ENCODE data around the gene UIMC1.
A peak's percentile ranks its signal among the peaks of the same experiment; 100 is the strongest.
"Not testable (repeated sequence)": the region's sequence is repeated elsewhere in the genome, so short reads cannot be mapped to it uniquely, and the experiment has no call there.

Gene UIMC1

DNA sequence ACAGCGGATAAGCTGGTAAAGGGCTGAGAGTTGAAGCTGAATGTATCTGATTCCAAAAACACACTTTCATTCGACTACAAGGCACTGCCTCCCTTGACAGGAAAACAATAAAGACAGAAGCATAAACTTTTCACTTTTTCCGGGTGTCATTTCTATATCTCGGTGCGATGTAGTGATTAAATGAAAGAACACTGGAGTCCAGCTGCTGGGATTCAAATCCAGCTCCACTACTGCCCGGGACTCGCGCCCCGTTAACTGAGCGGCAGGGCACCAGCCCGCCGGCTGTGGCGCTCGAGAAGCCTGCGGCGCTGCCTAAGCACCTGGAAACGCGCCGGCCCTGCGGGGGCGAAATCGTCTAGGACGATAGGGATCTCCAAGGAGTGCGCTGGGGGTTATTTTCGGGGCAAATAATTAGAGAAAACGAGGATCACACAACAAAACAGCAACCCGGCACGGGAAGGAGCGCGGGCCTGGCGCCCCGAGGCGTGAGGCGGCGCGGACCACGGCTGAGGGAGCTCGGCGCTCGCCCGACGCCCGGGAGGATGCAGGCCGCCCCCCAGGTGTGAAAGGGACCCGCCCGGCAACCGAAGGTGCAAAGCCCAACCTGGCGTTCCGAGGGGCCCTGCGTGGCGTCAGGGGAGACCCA, 837 bp downstream of the UIMC1 start:
- DNase-seq: peak; percentile 60

DNA sequence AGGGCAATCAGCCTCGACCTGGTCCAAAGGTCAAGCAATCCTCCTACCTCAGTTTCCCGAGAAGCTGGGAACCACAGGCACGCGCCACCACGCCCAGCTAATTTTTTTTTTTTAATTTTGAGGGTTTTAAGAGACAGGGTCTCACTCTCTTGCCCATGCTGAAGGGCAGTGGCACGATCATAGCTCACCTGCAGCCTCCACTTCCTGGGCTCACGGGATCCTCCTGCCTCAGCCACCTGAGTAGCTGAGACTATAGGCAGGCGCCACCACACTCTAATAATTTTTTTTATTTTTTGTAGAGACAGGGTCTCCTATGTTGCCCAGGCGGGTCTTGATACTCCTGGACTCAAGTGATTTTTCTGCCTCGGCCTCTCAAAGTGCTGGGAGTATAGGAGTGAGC, 1.6 kb downstream of the UIMC1 start:
- no peak for DNase-seq

DNA sequence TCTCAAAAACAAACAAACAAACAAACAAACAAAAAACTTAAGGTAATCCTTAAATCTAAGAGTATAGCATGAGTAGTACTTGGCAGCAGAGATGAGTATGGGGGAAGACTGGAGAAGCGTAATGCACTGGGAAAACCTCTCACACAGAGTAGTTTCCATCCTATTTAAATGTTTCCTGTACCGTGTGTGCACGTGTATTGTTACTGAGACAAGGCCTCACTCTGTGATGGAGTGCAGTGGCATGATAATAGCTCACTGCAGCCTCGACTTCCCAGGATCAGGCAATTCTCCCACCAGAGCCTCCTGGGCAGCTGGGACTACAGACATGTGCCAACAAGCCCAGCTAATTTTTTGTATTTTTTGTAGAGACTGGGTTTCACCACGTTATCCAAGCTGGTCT, 2.9 kb downstream of the UIMC1 start:
- no peak for DNase-seq

DNA sequence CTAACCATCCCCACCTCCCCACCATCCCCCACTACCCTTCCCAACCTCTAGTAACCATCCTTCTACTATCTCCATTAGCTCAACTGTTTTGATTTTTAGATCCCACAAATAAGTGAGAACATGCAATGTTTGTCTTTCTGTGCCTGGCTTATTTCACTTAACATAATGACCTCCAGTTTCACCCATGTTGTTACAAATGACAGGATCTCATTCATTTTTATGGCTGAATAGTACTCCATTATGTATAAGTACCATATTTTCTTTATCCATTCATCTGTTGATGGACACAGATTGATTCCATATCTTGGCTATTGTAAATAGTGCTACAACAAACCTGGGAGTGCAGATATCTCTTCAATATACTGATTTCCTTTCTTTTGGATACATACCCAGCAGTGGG, 7.1 kb downstream of the UIMC1 start:
- not testable (repeated sequence) for DNase-seq

DNA sequence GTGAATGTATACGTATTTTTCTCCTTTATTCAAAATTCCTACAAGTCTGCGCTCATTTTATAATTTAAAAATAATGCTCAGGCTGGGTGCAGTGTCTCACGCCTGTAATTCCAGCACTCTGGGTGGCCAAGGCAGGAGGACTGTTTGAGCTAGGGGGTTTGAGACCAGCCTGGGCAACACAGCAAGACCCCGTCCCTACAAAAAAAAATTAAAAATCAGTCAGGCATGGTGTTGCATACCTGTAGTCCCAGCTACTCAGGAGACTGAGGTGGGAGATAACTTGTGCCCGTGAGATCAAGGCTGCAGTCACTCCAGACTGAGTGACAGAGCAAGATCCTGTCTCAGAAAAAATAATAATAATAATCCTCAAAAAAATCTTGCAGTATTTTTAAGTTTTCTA, 7.8 kb downstream of the UIMC1 start:
- no peak for DNase-seq

DNA sequence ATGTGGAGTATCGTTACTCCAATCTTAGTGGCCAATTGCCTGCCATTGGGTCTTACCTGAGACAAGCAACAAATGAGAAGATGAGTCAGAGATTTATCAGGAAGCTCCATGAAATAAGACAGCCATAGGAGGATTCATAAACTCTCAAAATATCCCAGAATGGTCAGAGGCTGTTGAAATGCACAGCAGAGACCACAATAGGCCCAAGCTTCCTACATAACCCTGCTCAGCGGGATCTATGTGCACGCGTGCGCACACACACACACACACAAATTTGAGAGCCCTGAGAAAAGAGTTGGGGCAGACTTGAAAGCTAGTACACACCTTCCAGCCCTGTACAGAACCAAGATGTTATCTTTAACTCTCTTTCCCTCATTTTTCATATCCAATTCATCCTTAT, 9.8 kb downstream of the UIMC1 start:
- no peak for DNase-seq

DNA sequence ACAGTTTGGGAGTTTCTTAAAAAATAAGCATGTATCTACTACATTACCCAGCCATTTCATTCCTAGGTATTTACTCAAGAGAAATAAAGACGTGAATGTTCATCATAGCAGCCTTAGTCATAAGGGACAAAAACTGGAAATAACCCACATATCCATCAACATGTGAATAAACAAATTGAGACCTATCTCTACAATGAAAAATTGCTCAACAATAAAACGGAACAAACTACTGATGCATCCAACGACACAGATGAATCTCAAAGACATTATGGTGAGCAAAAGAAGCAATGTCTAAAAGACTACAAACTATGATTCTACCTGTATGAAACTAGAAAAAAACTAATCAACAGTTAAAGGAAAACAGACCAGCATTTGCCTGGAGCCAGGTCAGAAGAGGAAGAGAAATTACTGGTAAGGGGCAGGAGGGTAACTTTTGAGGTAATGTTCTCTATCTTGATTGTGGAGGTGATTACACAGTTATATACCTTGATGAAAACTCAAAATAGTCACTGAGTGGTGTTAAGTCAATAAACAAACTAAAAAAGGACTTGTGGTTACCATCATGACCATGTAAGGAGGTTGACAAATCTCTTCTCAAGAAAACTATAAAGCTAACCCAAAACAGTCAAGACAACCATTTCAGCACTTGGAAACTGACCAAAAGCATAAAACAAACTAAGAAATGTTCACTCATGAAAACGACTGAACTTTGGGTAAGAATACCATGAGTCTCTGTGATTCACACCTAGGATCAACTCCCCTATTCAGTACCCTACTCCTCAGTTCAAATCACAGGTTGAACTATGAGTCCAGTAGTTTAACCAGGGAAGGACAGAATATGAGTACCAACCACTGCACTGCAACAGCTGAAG, 10.4 kb downstream of the UIMC1 start:
- no peak for DNase-seq

DNA sequence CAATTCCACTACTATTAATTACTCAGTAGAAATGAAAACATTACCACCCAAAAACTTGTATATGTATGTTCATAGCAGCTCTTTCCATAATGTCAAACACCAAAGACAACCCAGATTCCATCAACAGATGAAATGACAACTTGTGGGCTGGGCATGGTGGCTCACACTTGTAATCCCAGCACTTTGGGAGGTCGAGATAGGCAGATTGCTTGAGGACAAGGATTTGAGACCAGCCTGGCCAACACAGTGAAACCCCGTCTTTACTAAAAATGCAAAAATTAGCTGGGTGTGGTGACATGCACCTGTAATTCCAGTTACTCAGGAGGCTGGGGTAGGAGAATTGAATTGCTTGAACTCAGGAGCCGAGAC, 11.5 kb downstream of the UIMC1 start:
- no peak for DNase-seq

DNA sequence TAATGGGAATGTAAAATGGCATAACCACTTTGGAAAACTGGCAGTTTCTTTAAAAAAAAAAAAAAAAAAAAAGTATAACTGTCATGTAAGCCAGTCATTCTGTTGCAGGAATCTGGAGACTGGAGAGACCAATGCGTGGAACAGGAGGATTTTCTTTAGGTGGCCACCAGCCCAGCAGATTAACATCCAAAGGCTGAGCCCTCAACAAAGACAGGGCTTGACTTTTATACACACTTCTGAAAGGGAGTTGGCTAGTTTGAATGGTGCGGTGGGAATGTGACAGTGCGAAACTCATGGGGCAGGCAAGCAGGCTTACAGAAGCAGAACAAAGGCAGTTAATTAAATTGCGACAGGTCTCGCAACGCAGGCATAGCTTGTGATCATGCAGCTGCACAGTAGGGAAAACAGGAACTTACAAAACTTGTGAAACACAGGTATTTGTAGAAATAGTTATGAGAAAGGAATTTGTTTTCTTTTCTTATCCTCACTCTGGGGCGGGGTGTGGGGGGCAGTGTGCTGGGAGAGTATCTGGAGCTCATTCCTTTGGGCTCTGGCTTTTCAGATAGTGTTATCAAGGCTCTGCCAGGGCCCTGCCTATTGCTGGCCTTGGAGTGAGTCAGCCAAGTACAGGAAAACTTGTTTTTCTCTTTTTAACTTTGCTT, 12.0 kb downstream of the UIMC1 start:
- no peak for DNase-seq

DNA sequence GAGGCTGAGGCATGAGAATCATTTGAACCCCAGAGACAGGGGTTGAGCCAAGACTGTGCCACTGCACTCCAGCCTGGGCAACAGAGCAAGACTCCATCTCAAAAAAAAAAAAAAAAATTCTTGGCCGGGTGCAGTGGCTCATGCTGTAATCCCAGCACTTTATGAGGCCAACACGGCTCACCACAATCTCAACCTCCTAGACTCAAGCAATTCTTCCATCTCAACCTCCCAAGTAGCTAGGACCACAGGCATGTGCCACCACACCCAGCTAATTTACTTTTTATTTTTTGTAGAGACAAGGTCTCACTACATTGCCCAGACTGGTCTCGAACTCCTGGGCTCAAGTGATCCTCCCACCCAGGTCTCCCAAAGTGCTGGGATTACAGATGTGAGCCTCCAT, 13.5 kb downstream of the UIMC1 start:
- not testable (repeated sequence) for DNase-seq

DNA sequence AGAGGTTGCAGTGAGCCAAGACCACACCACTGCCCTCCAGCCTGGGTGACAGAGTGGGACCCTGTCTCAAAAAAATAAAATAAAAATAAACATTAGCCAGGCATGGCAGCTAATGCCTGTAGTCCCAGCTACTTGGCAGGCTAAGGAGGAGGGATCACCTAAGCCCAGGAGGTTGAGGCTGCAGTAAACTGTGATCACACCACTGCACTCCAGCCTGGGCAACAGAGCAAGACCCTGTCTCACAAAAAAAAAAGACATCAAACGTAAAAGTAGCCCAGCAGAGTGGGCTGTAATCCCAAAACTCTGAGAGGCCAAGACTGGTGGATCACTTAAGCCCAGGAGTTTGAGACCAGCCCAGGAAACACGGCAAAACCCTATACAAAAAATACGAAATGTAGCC, 19.0 kb downstream of the UIMC1 start:
- no peak for DNase-seq

DNA sequence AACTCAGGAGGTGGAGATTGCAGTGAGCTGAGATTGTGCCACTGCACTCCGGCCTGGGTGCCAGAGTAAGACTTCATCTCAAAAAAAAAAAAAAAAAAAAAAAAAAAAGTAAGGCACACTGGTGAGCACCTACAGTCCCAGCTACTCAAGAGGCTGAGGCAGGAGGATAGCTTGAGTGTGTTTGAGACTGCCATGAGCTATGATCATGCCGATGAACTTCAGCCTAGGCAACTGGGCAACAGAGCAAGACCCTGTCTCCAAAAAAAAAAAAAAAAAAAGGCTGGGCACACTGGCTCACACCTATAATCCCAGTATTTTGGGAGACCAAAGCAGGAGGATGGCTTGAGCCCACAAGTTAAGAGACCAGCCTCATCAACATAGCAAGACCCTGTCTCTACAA, 20.3 kb downstream of the UIMC1 start:
- DNase-seq: no peak

DNA sequence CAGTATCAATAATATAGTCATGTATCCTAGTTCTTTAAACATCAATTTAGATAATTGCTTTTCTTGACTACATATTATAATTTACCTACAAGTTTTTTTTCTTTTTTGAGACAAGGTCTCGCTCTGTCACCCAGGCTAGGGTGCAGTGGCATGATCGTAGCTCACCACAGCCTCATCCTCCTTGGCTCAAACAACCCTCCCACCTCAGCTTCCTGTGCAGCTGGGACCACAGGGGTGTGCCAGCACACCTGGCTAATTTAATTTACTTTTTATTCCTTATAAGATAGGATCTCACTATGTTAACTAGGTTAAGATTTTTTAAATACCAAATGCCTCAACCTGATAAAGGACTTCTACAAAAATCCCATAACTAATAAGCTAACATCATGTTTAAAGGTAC, 21.1 kb downstream of the UIMC1 start:
- DNase-seq: peak; percentile 54

DNA sequence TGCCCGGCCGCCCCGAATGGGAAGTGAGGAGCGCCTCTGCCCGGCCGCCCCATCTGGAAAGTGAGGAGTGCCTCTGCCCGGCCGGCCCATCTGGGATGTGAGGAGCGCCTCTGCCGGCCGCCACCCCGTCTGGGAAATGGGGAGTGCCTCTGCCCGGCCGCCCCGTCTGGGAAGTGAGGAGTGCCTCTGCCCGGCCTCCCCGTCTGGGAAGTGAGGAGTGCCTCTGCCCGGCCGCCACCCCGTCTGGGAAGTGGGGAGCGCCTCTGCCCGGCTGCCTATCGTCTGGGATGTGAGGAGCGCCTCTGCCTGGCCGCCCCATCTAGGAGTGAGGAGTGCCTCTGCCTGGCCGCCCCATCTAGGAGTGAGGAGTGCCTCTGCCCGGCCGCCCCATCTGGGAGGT, 22.4 kb downstream of the UIMC1 start:
- not testable (repeated sequence) for DNase-seq

DNA sequence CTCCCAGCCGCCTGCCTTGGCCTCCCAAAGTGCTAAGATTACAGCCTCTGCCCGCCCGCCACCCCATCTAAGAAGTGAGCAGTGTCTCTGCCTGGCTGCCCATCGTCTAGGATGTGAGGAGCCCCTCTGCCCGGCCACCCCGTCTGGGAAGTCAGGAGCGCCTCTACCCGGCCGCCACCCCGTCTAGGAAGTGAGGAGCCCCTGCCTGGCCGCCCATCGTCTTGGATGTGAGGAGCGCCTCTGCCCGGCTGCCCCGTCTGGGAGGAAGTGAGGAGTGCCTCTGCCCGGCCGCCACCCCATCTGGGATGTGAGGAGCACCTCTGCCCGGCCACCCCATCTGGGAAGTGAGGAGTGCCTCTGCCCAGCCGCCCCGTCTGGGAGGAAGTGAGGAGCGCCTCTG, 23.0 kb downstream of the UIMC1 start:
- DNase-seq: not testable (repeated sequence)

DNA sequence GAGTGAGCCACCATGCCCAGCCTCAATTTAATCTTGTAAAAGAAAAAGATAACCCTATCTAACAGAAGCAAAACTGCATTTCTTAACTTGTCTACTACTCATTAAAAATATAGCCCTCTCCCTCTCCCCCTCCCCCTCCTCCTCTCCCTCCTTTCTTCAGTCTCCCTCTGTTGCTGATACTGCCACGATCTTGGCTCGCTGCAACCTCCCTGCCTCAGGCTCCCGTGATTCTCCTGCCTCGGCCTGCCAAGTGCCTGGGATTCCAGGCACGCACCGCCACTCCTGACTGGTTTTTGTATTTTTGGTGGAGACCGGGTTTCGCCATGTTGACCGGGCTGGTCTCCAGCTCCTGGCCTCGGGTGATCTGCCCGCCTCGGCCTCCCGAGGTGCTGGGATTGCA, 23.5 kb downstream of the UIMC1 start:
- not testable (repeated sequence) for DNase-seq

DNA sequence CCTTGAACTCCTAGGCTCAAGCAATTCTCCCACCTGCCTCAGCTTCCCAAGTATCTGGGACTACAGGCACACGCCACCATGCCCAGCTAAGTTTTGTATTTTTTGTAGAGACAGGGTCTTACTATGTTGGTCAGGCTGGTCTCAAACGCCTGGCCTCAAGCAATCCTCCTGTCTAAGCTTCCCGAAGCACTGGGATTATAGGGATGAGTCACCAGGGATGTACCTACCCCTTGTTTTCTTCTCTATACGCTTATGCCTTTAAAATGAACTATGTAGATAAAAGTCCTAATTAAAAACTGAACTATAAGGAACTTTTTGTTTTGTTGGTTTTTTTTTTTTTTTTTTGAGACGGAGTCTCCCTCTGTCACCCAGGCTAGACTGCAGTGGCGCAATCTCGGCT, 25.8 kb downstream of the UIMC1 start:
- no peak for DNase-seq

DNA sequence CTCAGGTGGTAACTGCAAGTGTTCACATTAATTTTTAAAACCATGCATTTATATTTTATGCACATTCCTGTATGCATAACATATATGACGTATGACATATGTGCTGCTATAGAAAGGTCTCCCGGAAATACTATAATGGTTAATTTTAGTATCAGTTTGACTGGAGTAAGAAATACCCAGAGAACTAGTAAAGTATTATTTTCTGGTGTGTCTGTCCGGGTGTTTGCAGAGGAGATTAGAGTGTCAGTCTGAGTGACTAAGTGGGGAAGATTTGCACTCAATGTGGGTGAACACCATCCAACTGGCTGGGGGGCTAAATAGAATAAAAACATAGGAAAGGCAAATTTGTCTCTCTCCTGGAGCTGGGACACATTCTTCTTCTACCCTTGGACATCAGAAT, 26.9 kb downstream of the UIMC1 start:
- DNase-seq: no peak

DNA sequence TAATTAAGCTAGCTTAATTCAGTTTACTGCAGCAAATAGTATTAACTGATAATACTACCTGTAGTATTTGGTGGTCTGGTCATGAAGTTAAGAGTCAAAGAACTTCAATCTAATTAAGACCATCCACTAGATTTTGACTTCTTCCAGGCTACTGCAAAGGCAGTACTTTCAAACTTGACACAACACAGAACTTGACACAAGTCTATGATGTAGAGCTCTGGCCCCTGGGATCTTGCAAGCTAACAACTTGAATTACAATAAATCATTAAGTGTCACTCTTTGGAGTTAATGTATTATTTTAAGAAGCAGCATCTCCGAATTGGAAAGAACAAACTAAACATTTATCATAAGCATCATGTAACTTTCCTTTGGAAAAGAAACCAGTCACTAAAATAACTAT, 40.9 kb downstream of the UIMC1 start:
- DNase-seq: no peak

DNA sequence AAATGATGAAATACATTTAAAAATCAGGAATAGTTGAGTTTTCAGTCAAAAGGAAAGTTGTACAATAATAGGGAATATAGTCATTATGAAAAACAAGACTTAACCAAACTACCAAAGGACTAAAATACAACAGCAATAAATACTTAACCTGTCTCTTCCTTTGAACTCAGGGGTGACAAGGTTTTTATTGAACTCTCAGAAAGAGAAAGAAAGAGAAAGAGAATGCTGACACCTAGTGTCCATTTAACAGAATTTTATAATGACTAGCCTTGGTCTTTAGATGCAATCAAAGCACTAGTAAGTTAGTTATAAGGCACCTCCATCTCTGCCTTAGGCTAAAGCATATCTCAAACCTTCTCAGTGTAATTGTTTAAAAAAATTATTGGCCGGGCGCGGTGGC, 47.5 kb downstream of the UIMC1 start:
- peak; percentile 27 for DNase-seq

DNA sequence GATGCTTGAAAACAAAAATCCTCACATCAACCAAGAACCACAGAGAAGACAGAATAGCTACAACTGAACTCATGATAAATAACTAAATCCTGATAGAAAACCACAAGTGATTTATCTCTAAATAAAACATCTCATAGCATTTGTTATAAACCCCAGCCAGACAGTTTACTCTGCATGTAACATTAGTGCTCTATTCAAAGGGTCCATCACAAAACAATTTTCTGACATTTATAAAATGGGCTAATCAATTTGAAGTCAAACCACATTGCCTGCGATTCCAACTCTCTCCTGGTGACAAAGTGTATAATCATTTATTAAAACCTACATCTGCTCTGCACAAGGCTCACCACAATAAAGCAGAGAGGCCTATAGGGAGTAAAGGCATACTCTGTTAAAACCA, 49.8 kb downstream of the UIMC1 start:
- no peak for DNase-seq

DNA sequence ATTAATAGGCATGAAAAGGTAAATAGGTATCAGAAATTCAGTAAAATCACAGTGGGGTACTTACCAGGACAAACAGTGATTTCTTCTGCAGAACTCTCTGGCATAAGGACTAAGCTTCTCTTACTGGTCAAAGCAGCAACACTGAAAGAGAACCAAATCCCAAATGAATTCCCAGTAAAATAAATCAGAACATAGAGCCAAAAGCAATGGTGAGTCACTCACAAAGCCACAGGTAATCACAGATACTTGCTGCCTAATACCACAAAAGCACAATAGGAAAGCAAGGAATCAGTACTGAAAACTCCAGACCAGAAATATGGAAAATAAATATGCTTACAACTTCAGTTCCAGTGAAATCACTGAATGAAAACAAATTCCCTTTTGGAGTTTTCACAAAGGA, 50.7 kb downstream of the UIMC1 start:
- no peak for DNase-seq

DNA sequence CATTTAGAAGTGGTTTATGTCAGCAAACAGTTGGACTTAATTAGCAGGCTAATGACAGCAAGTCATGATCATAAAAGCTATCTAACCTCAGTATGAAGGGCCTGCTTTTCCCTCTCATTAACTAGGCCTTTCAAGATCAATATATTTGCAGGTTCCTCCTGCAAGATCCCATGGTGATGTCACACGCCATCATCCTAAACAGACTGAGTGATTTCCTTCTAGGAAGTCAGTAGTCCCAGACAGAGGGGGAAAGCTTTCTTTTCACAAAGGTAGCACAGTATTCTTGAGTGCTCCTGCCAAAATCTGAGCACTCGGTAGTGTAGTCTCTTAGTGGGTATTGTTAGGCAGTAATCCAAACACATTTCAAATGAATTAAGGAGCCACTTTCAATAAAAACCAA, 52.5 kb downstream of the UIMC1 start:
- no peak for DNase-seq

DNA sequence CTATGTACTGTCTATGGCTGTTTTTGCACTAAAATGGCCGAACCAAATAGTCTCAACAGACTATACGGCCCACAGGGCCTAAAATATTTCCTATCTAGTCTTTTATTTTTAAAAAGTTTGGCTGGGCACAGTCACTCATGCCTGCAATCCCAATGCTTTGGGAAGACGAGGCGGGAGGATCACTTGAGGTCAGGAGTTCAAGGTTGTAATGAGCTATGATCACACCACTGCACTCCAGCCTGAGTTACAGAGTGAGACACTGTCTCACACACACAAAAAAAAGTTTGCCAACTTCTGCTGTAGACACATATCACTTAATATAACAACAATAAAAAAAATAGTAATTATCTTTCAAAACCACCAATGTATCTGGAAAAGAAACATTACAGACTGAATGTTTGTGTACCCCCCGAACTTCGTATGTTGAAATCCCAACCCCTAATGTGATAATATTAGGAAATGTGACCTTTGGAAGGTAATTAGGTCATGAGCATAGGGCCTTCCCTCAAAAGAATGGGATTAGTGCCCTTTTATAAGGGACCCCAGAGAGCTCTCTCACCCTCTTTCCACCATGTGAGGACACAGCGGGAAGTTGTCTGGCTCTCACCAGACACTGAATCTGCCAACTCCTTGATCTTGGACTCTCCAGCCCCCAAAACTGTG, 53.9 kb downstream of the UIMC1 start:
- no peak for DNase-seq

Measured in central memory CD4-positive, alpha-beta T cell (primary cell).